K562 (cell line): ENCODE results near the gene P2RX1. TPM values are rescaled to one million over a fixed set of nuclear protein-coding genes. Genes with fewer than 3 reads are reported as not detected.

Experiments
- FOXA1 ChIP-seq: fragments of 450-650 bp; IDR thresholded peaks from 2 replicates; pipeline ENCODE4 v1.6.1; 2016; ENCODE audit warnings: mild to moderate bottlenecking, borderline replicate concordance
- HDAC2 ChIP-seq: fragments of 450-650 bp; IDR thresholded peaks from 2 replicates; pipeline ENCODE4 v1.6.1; 2016; ENCODE audit warnings: mild to moderate bottlenecking
- HDAC6 ChIP-seq: IDR thresholded peaks from 2 replicates; pipeline ENCODE4 v1.6.1; 2012; ENCODE audit warnings: low read depth, mild to moderate bottlenecking, control low read depth, inconsistent platforms, low read length, moderate library complexity
- MTA1 ChIP-seq: fragments of 450-650 bp; IDR thresholded peaks from 2 replicates; pipeline ENCODE4 v1.6.1; 2017; ENCODE audit warnings: borderline replicate concordance
- NELFE ChIP-seq: IDR thresholded peaks from 2 replicates; pipeline ENCODE4 v1.6.1; 2011; ENCODE audit warnings: mild to moderate bottlenecking; ENCODE audit not compliant: insufficient read depth, insufficient read length
- NONO ChIP-seq, 2 experiments: fragments of 200-400 bp in 1 of 2; fragments of 450-650 bp in 1 of 2; formaldehyde crosslinking in 1 of 2; IDR thresholded peaks; 2 replicates each; pipeline ENCODE4 v1.6.1; 2017; ENCODE audit warnings: low read depth in 2 of 2, mild to moderate bottlenecking in 2 of 2, moderate library complexity in 2 of 2, low read length in 1 of 2
- PRPF4 ChIP-seq: fragments of 200-400 bp; formaldehyde crosslinking; IDR thresholded peaks from one replicate; pipeline ENCODE4 v1.6.1; 2017; ENCODE audit warnings: low read length, low read depth, mild to moderate bottlenecking; ENCODE audit not compliant: insufficient read depth, poor library complexity, severe bottlenecking
- PTBP1 ChIP-seq: fragments of 200-400 bp; formaldehyde crosslinking; IDR thresholded peaks from 2 replicates; pipeline ENCODE4 v1.6.1; 2017; ENCODE audit warnings: low read depth, low read length
- RAD51 ChIP-seq: fragments of 450-650 bp; IDR thresholded peaks from 2 replicates; pipeline ENCODE4 v1.7.1; 2016; ENCODE audit warnings: low read depth, mild to moderate bottlenecking, borderline replicate concordance
- SMARCE1 ChIP-seq: fragments of 450-650 bp; IDR thresholded peaks from 2 replicates; pipeline ENCODE4 v1.7.1; 2016; ENCODE audit warnings: mild to moderate bottlenecking
- STAT5A ChIP-seq: IDR thresholded peaks from 2 replicates; pipeline ENCODE4 v1.6.1; 2012; ENCODE audit warnings: low read length, inconsistent platforms, borderline replicate concordance
- TCFL5 ChIP-seq: fragments of 250-450 bp; sonication (Bioruptor Pico); conservative IDR thresholded peaks from 2 replicates; pipeline ENCODE4 v1.6.1; 2021; ENCODE audit warnings: mild to moderate bottlenecking, moderate library complexity, matching md5 sums
- ZNF707 ChIP-seq: fragments of 250-450 bp; sonication (Bioruptor Pico); conservative IDR thresholded peaks from 2 replicates; pipeline ENCODE4 v1.8.0; 2022; ENCODE audit warnings: inconsistent platforms, mild to moderate bottlenecking, moderate library complexity
- ZNF766 ChIP-seq: fragments of 200-800 bp; sonication (Bioruptor generic); conservative IDR thresholded peaks from 2 replicates; pipeline ENCODE4 v1.6.1; 2016; ENCODE audit warnings: missing genetic modification characterization, missing compliant biosample characterization
- polyA plus RNA-seq, 8 experiments: library from polyadenylated mRNA; depleted of rRNA in 4 of 8; stranded (reverse) in 5 of 8; unstranded in 3 of 8; fragments of >200 nt; fragmentation: Nextera tagmentation in 2 of 8; fragmentation: Illumina TruSeq in 1 of 8; extraction: Ambion mirVana in 2 of 8; extraction: Trizol in 1 of 8; gene quantifications; 2 replicates each; pipeline versions ENCODE4 v1.2.1 to v1.2.3, GENCODE V29; 2011 to 2014; ENCODE audit warnings: inconsistent platforms in 1 of 8, missing spikeins in 1 of 8
- total RNA-seq, 7 experiments: library from RNA; depleted of rRNA in 6 of 7; stranded (reverse); fragments of >200 nt in 6 of 7; fragmentation: Illumina TruSeq in 2 of 7; extraction: Trizol in 2 of 7; gene quantifications; 2 replicates each; pipeline versions ENCODE4 v1.2.1 to v1.2.3, GENCODE V29; 2011 to 2021; ENCODE audit warnings: low replicate concordance in 1 of 7
- TF ChIP-seq, protein P1 (sequence below): fragments of 250-450 bp; sonication (Bioruptor Pico); IDR thresholded peaks from 2 replicates; pipeline ENCODE4 v1.4.0; 2020; ENCODE audit warnings: mild to moderate bottlenecking, moderate library complexity
- TF ChIP-seq, protein P2 (sequence below): fragments of 450-650 bp; IDR thresholded peaks from 2 replicates; pipeline ENCODE4 v1.6.1; 2016; ENCODE audit warnings: missing biosample characterization, missing genetic modification characterization
- TF ChIP-seq, protein P3 (sequence below): fragments of 250-450 bp; sonication (Bioruptor Pico); IDR thresholded peaks from 2 replicates; pipeline ENCODE4 v1.5.0; 2020; ENCODE audit warnings: mild to moderate bottlenecking, borderline replicate concordance
- TF ChIP-seq, protein P4 (sequence below): fragments of 250-450 bp; sonication (Bioruptor Pico); IDR thresholded peaks from 2 replicates; pipeline ENCODE4 v1.4.0; 2020; ENCODE audit warnings: mild to moderate bottlenecking
- TF ChIP-seq, protein P5 (sequence below): sonication (generic); formaldehyde crosslinking; IDR thresholded peaks from 2 replicates; pipeline ENCODE4 v1.8.0; 2022; ENCODE audit warnings: missing genetic modification reagents, mild to moderate bottlenecking, moderate library complexity, borderline replicate concordance

P2RX1 gene
- total and polyA plus RNA-seq, 9 of the 15 experiments (the other 6 are each of a cell fraction or from before 2014, with no cell fraction given) = 0.27 to 20.3 (median 10.3) TPM

DNA sequence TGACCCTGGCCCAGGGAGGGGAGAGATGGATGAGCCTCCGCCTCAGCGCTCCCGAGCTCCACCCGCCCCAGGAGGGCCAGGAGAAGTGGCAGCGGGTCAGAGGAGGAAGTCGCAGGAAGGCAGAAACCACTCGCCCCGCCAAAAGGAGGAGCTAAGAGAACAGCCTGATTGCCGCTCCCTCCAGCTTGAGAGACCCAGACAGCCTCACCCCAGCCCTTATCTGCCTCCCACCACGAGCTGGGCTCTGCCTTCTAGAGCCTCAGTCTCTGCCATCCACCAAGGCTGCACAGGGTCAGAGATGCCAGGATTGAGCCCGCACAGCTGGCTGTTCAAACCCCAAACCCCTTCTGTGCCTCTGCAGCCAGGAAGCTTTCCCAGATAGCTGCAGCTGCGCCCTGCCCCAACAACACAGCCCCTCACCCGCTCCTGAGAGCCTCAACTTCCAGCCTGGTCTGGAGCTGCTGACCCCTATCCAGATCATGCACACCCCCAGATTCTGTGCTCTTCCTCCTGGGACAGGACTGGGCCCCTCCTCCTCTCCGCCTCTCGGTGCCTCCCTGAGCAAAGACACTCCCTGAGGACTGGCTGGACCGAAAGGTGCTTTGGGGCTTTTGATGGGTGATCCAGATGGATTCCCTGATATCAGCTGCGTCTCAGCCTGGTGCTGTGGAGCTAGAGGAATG is 49.0 kb upstream of the P2RX1 start (continued):
- TF ChIP-seq PTBP1 = no peak
- no peak for TF ChIP-seq FOXA1
- TF ChIP-seq SMARCE1 = peak; percentile 25; the same call in 1 of the 2 replicates
- TF ChIP-seq, protein P1, sequence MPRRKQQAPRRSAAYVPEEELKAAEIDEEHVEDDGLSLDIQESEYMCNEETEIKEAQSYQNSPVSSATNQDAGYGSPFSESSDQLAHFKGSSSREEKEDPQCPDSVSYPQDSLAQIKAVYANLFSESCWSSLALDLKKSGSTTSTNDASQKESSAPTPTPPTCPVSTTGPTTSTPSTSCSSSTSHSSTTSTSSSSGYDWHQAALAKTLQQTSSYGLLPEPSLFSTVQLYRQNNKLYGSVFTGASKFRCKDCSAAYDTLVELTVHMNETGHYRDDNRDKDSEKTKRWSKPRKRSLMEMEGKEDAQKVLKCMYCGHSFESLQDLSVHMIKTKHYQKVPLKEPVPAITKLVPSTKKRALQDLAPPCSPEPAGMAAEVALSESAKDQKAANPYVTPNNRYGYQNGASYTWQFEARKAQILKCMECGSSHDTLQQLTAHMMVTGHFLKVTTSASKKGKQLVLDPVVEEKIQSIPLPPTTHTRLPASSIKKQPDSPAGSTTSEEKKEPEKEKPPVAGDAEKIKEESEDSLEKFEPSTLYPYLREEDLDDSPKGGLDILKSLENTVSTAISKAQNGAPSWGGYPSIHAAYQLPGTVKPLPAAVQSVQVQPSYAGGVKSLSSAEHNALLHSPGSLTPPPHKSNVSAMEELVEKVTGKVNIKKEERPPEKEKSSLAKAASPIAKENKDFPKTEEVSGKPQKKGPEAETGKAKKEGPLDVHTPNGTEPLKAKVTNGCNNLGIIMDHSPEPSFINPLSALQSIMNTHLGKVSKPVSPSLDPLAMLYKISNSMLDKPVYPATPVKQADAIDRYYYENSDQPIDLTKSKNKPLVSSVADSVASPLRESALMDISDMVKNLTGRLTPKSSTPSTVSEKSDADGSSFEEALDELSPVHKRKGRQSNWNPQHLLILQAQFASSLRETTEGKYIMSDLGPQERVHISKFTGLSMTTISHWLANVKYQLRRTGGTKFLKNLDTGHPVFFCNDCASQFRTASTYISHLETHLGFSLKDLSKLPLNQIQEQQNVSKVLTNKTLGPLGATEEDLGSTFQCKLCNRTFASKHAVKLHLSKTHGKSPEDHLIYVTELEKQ (CRISPR knock-in tag) = no peak
- no peak for TF ChIP-seq RAD51
- no peak for TF ChIP-seq STAT5A
- no peak for TF ChIP-seq ZNF707 (CRISPR knock-in tag)
- no peak; the same call in 1 of the 2 replicates for TF ChIP-seq ZNF766 (CRISPR knock-in tag)
- no peak for TF ChIP-seq NONO (IDR thresholded peaks at IDR 0.05; ENCODE audit: low read depth in 2 of 2, low read length in 1 of 2)
- peak; percentile 76 for TF ChIP-seq HDAC2
- no peak for TF ChIP-seq NELFE
- TF ChIP-seq, protein P2, sequence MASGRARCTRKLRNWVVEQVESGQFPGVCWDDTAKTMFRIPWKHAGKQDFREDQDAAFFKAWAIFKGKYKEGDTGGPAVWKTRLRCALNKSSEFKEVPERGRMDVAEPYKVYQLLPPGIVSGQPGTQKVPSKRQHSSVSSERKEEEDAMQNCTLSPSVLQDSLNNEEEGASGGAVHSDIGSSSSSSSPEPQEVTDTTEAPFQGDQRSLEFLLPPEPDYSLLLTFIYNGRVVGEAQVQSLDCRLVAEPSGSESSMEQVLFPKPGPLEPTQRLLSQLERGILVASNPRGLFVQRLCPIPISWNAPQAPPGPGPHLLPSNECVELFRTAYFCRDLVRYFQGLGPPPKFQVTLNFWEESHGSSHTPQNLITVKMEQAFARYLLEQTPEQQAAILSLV (tag) = no peak
- TF ChIP-seq PRPF4 = no peak
- TF ChIP-seq, protein P3, sequence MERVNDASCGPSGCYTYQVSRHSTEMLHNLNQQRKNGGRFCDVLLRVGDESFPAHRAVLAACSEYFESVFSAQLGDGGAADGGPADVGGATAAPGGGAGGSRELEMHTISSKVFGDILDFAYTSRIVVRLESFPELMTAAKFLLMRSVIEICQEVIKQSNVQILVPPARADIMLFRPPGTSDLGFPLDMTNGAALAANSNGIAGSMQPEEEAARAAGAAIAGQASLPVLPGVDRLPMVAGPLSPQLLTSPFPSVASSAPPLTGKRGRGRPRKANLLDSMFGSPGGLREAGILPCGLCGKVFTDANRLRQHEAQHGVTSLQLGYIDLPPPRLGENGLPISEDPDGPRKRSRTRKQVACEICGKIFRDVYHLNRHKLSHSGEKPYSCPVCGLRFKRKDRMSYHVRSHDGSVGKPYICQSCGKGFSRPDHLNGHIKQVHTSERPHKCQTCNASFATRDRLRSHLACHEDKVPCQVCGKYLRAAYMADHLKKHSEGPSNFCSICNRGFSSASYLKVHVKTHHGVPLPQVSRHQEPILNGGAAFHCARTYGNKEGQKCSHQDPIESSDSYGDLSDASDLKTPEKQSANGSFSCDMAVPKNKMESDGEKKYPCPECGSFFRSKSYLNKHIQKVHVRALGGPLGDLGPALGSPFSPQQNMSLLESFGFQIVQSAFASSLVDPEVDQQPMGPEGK (CRISPR knock-in tag) = no peak
- TF ChIP-seq, protein P4, sequence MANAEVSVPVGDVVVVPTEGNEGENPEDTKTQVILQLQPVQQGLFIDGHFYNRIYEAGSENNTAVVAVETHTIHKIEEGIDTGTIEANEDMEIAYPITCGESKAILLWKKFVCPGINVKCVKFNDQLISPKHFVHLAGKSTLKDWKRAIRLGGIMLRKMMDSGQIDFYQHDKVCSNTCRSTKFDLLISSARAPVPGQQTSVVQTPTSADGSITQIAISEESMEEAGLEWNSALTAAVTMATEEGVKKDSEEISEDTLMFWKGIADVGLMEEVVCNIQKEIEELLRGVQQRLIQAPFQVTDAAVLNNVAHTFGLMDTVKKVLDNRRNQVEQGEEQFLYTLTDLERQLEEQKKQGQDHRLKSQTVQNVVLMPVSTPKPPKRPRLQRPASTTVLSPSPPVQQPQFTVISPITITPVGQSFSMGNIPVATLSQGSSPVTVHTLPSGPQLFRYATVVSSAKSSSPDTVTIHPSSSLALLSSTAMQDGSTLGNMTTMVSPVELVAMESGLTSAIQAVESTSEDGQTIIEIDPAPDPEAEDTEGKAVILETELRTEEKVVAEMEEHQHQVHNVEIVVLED (CRISPR knock-in tag) = no peak
- TF ChIP-seq MTA1 = no peak
- no peak for TF ChIP-seq TCFL5
- no peak for TF ChIP-seq HDAC6
- TF ChIP-seq, protein P5, sequence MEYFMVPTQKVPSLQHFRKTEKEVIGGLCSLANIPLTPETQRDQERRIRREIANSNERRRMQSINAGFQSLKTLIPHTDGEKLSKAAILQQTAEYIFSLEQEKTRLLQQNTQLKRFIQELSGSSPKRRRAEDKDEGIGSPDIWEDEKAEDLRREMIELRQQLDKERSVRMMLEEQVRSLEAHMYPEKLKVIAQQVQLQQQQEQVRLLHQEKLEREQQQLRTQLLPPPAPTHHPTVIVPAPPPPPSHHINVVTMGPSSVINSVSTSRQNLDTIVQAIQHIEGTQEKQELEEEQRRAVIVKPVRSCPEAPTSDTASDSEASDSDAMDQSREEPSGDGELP (CRISPR knock-in tag) = peak; percentile 79
